Gastrocnemius medialis (tissue), 4 donors: ENCODE results near the gene UBN2.

ENCODE experiments used
- POLR2A ChIP-seq, 2 donors: fragments of 450-650 bp; IDR thresholded peaks; one replicate each; pipeline ENCODE4 v1.6.1; 2017; ENCODE audit warnings: antibody characterized with exemption in 2 of 2, mild to moderate bottlenecking in 2 of 2, moderate library complexity in 2 of 2
- TF ChIP-seq, protein P1 (sequence below), 5 experiments: fragments of 450-650 bp in 3 of 5; fragments of 200-600 bp in 2 of 5; sonication (generic) in 2 of 5; IDR thresholded peaks in 4 of 5; conservative IDR thresholded peaks in 1 of 5; 1 replicate in 4 of 5; 2 replicates in 1 of 5; pipeline ENCODE4 v1.5.1; 2016 to 2019; ENCODE audit warnings: antibody characterized with exemption in 5 of 5, mild to moderate bottlenecking in 3 of 5, moderate library complexity in 3 of 5

GRCh38 chr7:139328375-139328774, 97.3 kb downstream of the UBN2 start:
- TF ChIP-seq, protein P1, sequence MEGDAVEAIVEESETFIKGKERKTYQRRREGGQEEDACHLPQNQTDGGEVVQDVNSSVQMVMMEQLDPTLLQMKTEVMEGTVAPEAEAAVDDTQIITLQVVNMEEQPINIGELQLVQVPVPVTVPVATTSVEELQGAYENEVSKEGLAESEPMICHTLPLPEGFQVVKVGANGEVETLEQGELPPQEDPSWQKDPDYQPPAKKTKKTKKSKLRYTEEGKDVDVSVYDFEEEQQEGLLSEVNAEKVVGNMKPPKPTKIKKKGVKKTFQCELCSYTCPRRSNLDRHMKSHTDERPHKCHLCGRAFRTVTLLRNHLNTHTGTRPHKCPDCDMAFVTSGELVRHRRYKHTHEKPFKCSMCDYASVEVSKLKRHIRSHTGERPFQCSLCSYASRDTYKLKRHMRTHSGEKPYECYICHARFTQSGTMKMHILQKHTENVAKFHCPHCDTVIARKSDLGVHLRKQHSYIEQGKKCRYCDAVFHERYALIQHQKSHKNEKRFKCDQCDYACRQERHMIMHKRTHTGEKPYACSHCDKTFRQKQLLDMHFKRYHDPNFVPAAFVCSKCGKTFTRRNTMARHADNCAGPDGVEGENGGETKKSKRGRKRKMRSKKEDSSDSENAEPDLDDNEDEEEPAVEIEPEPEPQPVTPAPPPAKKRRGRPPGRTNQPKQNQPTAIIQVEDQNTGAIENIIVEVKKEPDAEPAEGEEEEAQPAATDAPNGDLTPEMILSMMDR (IDR thresholded peaks at IDR 0.05 in 4 of 5, conservative IDR thresholded peaks at IDR 0.05 in 1 of 5), result no peak
- no peak for TF ChIP-seq POLR2A (IDR thresholded peaks at IDR 0.05)
